CD4-positive, alpha-beta T cell (primary cell): Measurements from ENCODE around the gene ZAP70. TPM values are rescaled to one million over a fixed set of nuclear protein-coding genes. Genes with fewer than 3 reads are reported as not detected.
A peak's percentile ranks its signal among the peaks of the same experiment; 100 is the strongest.
"Not testable (repeated sequence)": the region's sequence is repeated elsewhere in the genome, so short reads cannot be mapped to it uniquely, and the experiment has no call there.

Experiments used
- ATAC-seq: fragments of 200-7000 bp; cut with Tn5 transposase; one replicate; pipeline ENCODE4 v1.10.0; 2022; ENCODE audit warnings: mild to moderate bottlenecking; ENCODE audit not compliant: poor library complexity
- CTCF ChIA-PET: fragments of 350-600 bp; sonication (Branson Sonifier 250); formaldehyde crosslinking; loops from one replicate; lab custom pipeline; 2021; ENCODE audit warnings: antibody characterized with exemption, inconsistent platforms; lab: Charles Lee
- POLR2A ChIA-PET: fragments of 350-600 bp; sonication (Branson Sonifier 250); formaldehyde crosslinking; loops from one replicate; lab custom pipeline; 2021; ENCODE audit warnings: antibody characterized with exemption, inconsistent platforms; lab: Charles Lee
- DNase-seq, 14 experiments: peaks; one replicate each; pipeline ENCODE4 v3.0.0-alpha.2; 2013 to 2020; ENCODE audit warnings: mixed read lengths in 2 of 14
- H3K27ac ChIP-seq, 2 donors: one replicate each; pipeline versions ENCODE4 v1.5.1 to v1.7.0; 2013; ENCODE audit warnings: low read length in 2 of 2, low read depth in 1 of 2, mild to moderate bottlenecking in 1 of 2
- H3K27me3 ChIP-seq, 2 experiments: 1 replicate in 1 of 2; 2 replicates in 1 of 2; pipeline versions ENCODE4 v1.6.1 to v1.7.0; 2013; ENCODE audit warnings: low read length in 2 of 2, control low read depth in 1 of 2, mild to moderate bottlenecking in 1 of 2, moderate library complexity in 1 of 2; ENCODE audit not compliant: insufficient read depth in 2 of 2, control insufficient read depth in 1 of 2
- H3K36me3 ChIP-seq: one replicate; pipeline ENCODE4 v1.6.1; 2013; ENCODE audit warnings: low read length, control low read depth; ENCODE audit not compliant: insufficient read depth
- H3K4me1 ChIP-seq: one replicate; pipeline ENCODE4 v1.6.1; 2013; ENCODE audit warnings: low read length, control low read depth; ENCODE audit not compliant: insufficient read depth
- H3K4me3 ChIP-seq: one replicate; pipeline ENCODE4 v1.5.1; 2013; ENCODE audit warnings: mild to moderate bottlenecking, low read length, moderate library complexity
- H3K9me3 ChIP-seq, 2 experiments: 1 replicate in 1 of 2; 2 replicates in 1 of 2; pipeline versions ENCODE4 v1.6.1 to v1.7.0; 2013; ENCODE audit warnings: low read length in 2 of 2, mild to moderate bottlenecking in 2 of 2, control low read depth in 1 of 2, moderate library complexity in 1 of 2; ENCODE audit not compliant: control insufficient read depth in 1 of 2, insufficient read depth in 1 of 2
- H3K27ac Mint-ChIP-seq: one replicate; pipeline ENCODE4 v1.8.0; 2020; ENCODE audit warnings: mixed read lengths
- H3K27me3 Mint-ChIP-seq: one replicate; pipeline ENCODE4 v1.8.0; 2021; ENCODE audit warnings: mixed read lengths
- H3K36me3 Mint-ChIP-seq: one replicate; pipeline ENCODE4 v1.8.0; 2021; ENCODE audit warnings: low read depth, mixed read lengths
- H3K4me1 Mint-ChIP-seq: one replicate; pipeline ENCODE4 v1.8.0; 2021; ENCODE audit warnings: low read depth, mixed read lengths
- H3K4me3 Mint-ChIP-seq: one replicate; pipeline ENCODE4 v1.8.0; 2020; ENCODE audit warnings: mild to moderate bottlenecking, mixed read lengths
- H3K9me3 Mint-ChIP-seq: one replicate; pipeline ENCODE4 v1.8.0; 2020; ENCODE audit warnings: mixed read lengths
- CTCF ChIP-seq: fragments of 200-600 bp; IDR thresholded peaks from one replicate; pipeline ENCODE4 v1.8.0; 2022; ENCODE audit warnings: antibody characterized with exemption, mild to moderate bottlenecking
- intact Hi-C, 2 experiments: fragments of 100-400 bp; cut with DNase I in 1 of 2; cut with micrococcal nuclease in 1 of 2; formaldehyde crosslinking; loops; one replicate each; pipeline versions ENCODE4 v1.15.1 to v1.9.0; 2023 to 2025; cut with DNase I, micrococcal nuclease
- total RNA-seq, 174 experiments: library from RNA in 2 of 174; stranded (reverse) in 2 of 174; gene quantifications; one replicate each; pipeline ENCODE4 v1.2.3 and lab custom pipeline; 2021 to 2026

The ZAP70 gene
- total RNA-seq, 2 experiments from 2014 or later: 440 to 470 TPM

- H3K4me3 ChIP-seq: no peak overlapping the region
- Mint-ChIP-seq H3K4me3 (no peak overlapping the region), H3K4me1 (no peaks in the 10 kb centered on the region), H3K9me3 (no peaks in the 10 kb centered on the region), H3K36me3 (no peaks in the 10 kb centered on the region), H3K27me3 (no peaks in the 10 kb centered on the region), H3K27ac (no peak overlapping the region)
- intact Hi-C loops: no loop called here
- no peaks in the 10 kb centered on the region for H3K4me1 ChIP-seq
- TF ChIP-seq CTCF: no peak
- no peaks in the 10 kb centered on the region for H3K9me3 ChIP-seq
- ChIA-PET POLR2A (no interaction called here), CTCF (no interaction called here)
- H3K27me3 ChIP-seq: no peaks in the 10 kb centered on the region
- no peaks in the 10 kb centered on the region for H3K36me3 ChIP-seq
- no peak for DNase-seq
- ATAC-seq: no peak
- H3K27ac ChIP-seq: no peak overlapping the region
These were observed 41.9 kb upstream of the ZAP70 start for GRCh38 chr2:97671526-97671925.

GRCh38 chr2:97672606-97673140 is 40.7 kb upstream of the ZAP70 start:
- DNase-seq, H3K4me1 Mint-ChIP-seq, H3K27ac Mint-ChIP-seq, H3K36me3 ChIP-seq, H3K27ac ChIP-seq, H3K9me3 ChIP-seq, H3K4me1 ChIP-seq, H3K4me3 Mint-ChIP-seq, H3K36me3 Mint-ChIP-seq, H3K9me3 Mint-ChIP-seq, H3K4me3 ChIP-seq, POLR2A ChIA-PET, intact Hi-C loops, ATAC-seq, H3K27me3 Mint-ChIP-seq, H3K27me3 ChIP-seq: not testable (repeated sequence)
- CTCF ChIA-PET: interaction anchor here (1.6 kb wide), 1 partner anchor 8 kb away, joined by 3 read pairs; no protein-coding TSS in a partner anchor

GRCh38 chr2:97673182-97673914 is 40.0 kb upstream of the ZAP70 start:
- POLR2A ChIA-PET: no interaction called here
- Mint-ChIP-seq H3K4me3 (no peak overlapping the region), H3K4me1 (no peaks in the 10 kb centered on the region), H3K27ac (no peak overlapping the region), H3K36me3 (no peaks in the 10 kb centered on the region), H3K27me3 (no peaks in the 10 kb centered on the region), H3K9me3 (no peaks in the 10 kb centered on the region)
- Histone ChIP-seq H3K4me1 (no peaks in the 10 kb centered on the region), H3K27ac (no peak overlapping the region), H3K36me3 (no peaks in the 10 kb centered on the region), H3K9me3 (no peaks in the 10 kb centered on the region), H3K27me3 (no peaks in the 10 kb centered on the region), H3K4me3 (no peak overlapping the region)
- ATAC-seq: no peak
- CTCF ChIA-PET: interaction anchor here (1.6 kb wide), 1 partner anchor 9 kb away, joined by 3 read pairs; no protein-coding TSS in a partner anchor
- no peak for TF ChIP-seq CTCF
- intact Hi-C loops: no loop called here
- DNase-seq: peak in 1 of 14 experiments; percentile 21
